T-helper 2 cell treated with Interferon-gamma antibody and Interleukin-4, amounts not matched to agents 100 ng/mL and 5 ng/mL, for 36 hours (primary cell): ENCODE measurements around the gene MMP3. TPM values are rescaled to one million over a fixed set of nuclear protein-coding genes. Genes with fewer than 3 reads are reported as not detected.
"Not testable (repeated sequence)": the region's sequence is repeated elsewhere in the genome, so short reads cannot be mapped to it uniquely, and the experiment has no call there.

ENCODE experiments used
- intact Hi-C: fragments of 100-400 bp; cut with micrococcal nuclease; formaldehyde crosslinking; loops from one replicate; pipeline ENCODE4 v1.15.1; 2023
- total RNA-seq: library from RNA; stranded (reverse); gene quantifications from 2 replicates; pipeline ENCODE4 v1.2.3, GENCODE V29; 2022

MMP3 gene
- total RNA-seq, result not detected in 2 replicates

GRCh38 chr11:102843489-102843888 lies at the start of gene MMP3:
MMP3 (minus strand) TSS chr11:102843609; CDS start chr11:102843546, 63 bp downstream.
- intact Hi-C loops, result no loop called here

- intact Hi-C loops, result no loop called here
These were observed 48.3 kb upstream of the MMP3 start for GRCh38 chr11:102891736-102892135.

DNA sequence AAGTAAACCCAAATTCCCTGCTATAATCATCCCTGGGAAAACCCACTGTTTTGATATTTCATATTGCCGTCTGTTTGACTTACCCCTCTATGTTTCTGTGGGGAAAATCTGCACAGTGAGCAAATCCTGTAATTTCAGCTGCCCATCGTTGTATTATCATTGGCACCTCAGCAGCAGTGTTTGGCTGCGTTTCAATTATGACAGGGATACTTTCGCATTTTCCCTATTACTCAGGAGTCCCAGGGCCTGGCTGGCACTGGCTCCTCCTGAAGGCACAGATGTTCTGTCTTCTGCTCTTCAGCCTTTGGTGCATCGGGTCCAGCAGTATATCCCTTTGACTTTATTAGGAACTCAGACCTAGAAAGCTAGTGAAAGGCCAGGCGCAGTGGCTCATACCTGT lies 43.6 kb upstream of the MMP3 start:
- intact Hi-C loops, result no loop called here

GRCh38 chr11:102883141-102883540 lies 39.7 kb upstream of the MMP3 start:
- intact Hi-C loops, result no loop called here

GRCh38 chr11:102882389-102883024 lies 39.1 kb upstream of the MMP3 start:
- intact Hi-C loops, result no loop called here

DNA sequence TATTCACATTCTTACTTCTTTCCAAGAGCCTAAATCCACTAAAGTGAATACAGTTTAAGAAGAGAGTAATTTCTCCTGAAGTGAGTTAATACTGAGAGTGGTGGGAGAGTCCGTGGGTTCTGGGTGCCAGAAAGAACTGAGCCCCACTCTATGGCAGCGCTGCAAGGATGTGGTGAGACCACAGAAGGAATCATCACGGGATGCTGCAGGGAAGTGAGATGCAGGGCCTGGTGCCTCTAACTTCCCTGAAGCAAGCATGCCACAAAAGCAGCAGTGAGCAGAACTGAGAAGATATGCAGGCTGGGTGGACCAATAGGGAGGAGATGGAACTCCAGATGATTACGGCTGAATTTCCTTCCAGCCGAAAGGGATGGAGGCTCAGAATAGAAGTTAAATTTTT lies 36.4 kb upstream of the MMP3 start:
- intact Hi-C loops, result no loop called here

GRCh38 chr11:102878595-102878994 lies 35.2 kb upstream of the MMP3 start:
- intact Hi-C loops, result no loop called here

DNA sequence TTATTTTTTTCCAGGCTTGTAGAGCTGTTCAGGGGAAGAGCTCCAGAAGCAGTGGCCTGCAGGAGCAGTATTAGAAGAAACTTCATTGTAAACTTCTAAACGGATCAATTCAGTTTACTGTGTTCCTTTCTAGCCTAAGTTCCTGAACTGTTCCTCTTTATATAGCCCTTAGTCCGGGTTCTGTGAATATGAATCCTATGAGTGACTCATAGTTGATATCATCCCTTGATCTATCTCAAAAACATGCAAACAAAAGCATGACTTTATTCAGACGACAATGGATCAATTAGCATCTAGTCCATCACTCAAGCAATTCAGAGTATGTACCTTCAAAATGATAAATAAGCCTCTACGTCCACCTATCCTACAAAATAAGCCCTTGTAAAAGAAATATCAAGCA lies 31.4 kb upstream of the MMP3 start, which contains the start of gene MMP12:
MMP12 (minus strand) TSS at position 131 of the 400 bp plus-strand sequence; CDS start at position 86, 45 bp downstream.
- intact Hi-C loops, result no loop called here

DNA sequence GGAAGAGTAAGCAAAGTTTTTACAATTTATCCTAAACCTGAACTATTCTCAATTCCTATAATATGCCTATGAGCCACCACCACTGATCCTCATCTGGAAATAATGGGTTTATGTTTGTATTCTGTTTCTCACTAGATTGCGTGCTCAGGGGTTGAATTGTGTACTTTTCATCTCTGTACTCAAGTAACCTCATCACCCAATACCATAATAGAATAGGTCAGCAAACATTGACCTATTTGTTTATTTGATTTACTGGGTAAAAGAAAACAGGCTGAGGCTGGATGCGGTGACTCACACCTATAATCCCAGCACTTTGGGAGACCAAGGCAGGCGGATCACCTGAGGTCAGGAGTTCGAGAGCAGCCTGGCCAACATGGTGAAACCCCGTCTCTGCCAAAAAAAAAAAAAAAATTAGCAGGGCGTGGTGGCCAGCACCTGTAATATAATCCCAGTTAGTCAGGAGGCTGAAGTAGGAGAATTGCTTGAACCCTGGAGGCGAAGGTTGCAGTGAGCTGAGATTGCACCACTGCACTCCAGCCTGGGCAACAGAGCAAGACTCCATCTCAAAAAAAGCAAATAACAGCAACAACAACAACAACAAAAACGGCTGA lies 26.1 kb upstream of the MMP3 start:
- intact Hi-C loops, result not testable (repeated sequence)

GRCh38 chr11:102868339-102868738 lies 24.9 kb upstream of the MMP3 start:
- intact Hi-C loops, result no loop called here

DNA sequence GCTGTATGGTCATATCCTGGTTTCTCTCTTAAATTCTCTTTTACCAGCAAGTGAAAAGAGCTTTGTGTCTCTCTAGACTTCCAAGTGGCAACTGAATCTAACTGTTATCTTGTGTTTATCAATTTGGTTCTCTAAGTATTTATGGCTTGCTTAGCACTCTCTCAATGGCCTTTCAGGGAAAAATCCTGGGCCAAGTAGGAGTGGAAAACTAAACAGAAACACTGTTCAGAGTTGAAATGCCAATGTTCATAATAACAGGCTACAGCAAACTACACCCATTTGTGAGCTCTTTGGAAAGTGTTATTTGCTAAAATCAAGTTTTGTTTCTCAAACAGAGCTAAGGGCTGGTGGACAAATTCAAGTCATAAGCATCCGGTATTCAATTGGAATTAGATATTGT lies 21.3 kb upstream of the MMP3 start:
- intact Hi-C loops, result no loop called here

GRCh38 chr11:102853956-102854355 lies 10.5 kb upstream of the MMP3 start:
- intact Hi-C loops, result no loop called here

GRCh38 chr11:102853055-102853454 lies 9.6 kb upstream of the MMP3 start:
- intact Hi-C loops, result no loop called here

GRCh38 chr11:102850973-102851745 lies 7.8 kb upstream of the MMP3 start:
- intact Hi-C loops, result no loop called here

DNA sequence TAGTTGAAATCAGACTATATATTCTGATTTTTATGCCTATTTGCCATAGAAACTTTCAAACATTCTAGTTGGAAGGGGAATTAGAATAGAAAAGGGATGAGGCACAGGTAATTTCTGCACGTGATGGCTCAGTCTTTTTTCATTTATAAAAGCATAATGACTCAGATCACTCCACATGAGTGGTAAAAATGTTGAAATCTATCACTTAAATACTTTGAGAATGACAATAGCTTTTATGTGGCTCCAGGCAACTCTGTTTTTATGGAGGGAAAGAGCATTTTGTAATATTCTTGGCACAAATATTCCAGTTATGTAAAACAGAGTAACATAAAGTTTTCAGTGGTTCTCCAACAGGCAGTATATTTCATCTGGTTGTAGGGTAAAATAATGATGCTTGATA lies 5.9 kb upstream of the MMP3 start:
- intact Hi-C loops, result no loop called here

DNA sequence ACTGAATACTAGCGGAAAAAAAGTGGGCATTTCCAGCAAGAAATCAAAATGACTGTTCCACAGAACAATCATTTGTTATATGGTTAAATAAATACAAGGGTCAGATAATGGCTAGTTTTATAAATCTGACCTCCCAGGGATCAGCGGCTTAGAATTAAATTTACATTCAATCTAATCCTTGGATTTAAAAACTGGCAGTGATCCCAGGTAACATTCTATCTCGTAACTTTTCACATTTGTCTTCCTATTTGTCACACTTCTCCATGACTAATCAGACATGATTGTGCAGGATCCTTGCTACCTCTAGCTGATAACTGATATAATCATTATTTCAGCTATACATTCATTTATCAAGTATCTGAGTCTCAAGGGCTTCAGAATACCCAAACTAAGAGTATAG lies 2.9 kb upstream of the MMP3 start:
- intact Hi-C loops, result no loop called here

- intact Hi-C loops, result no loop called here
These were observed 479 bp downstream of the MMP3 start for GRCh38 chr11:102842930-102843329.

GRCh38 chr11:102840018-102840417 lies 3.4 kb downstream of the MMP3 start:
- intact Hi-C loops, result no loop called here

DNA sequence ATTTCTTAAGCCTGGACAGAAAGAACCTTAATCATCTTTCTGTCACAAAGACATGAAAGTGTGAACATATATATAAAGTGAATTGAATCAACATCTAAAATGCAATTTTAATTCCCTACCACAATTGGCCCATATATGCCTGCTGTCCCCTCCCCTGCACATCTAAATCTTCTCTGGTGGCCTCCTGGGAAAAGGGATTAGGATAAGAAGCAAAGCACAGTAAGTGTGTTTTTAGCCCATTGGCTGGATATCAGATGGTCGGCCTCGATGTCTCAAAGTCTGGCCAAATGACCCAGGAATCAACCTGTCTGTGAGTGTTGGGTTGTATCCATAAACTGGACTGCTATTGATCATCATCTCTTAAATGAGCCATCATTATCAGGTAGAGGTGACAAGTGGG lies 5.8 kb downstream of the MMP3 start:
- intact Hi-C loops, result no loop called here

DNA sequence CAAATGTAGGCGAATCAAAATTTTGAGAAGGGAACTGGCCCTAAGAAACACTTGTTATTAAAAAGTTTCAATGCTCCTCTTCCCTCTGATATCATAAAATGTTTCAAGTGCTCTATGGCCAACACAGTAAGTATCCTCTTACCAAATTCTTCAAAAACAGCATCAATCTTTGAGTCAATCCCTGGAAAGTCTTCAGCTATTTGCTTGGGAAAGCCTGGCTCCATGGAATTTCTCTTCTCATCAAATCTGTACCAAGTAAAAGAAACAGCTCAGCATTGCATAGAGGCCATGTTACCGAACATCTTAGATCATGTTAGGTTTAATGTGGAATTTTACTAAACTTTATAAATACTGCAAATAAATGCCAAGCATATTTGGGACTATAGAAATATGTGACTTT lies 6.3 kb downstream of the MMP3 start:
- intact Hi-C loops, result no loop called here

- intact Hi-C loops, result no loop called here
These were observed 7.0 kb downstream of the MMP3 start for GRCh38 chr11:102836290-102836875.

DNA sequence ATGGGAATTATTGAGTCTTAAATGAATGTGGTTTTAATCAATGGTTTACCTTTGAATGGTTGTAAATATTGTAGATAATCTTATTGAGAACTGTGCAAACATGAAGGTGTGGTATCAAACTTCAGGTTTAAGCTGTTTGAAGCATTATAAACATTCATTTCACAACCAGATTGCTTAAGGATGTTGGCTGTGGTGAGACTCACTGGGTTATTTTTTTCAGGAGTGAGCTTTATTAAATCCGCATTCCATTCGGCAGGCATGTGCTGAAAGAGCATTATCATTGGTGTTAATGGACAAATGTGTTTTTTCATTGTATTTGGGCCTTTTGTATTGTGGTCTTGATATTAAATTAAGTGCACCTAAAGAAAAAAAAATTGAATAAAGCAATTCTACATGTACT lies 9.7 kb downstream of the MMP3 start:
- intact Hi-C loops, result no loop called here
